Measurements from ENCODE around the gene GTF3A.

GRCh38 chr13:27472441-27472840 lies 48.0 kb downstream of the GTF3A start:
- TF ChIP-seq CTCF (IDR thresholded peaks at IDR 0.05 in 2 of 3, conservative IDR thresholded peaks at IDR 0.05 in 1 of 3; ENCODE audit: borderline replicate concordance in 1 of 3, insufficient read depth in 1 of 3, low read depth in 2 of 3, low read length in 2 of 3) (no peak), POLR2AphosphoS5 (IDR thresholded peaks at IDR 0.05; ENCODE audit: low read depth, low read length) (no peak), SP1 (IDR thresholded peaks at IDR 0.05; ENCODE audit: low read depth) (no peak), POLR2A (IDR thresholded peaks at IDR 0.05; ENCODE audit: borderline replicate concordance, extremely low read depth, insufficient read depth, insufficient read length) (no peak), EGR1 (IDR thresholded peaks at IDR 0.05; ENCODE audit: low read depth) (no peak), ATF3 (IDR thresholded peaks at IDR 0.05) (no peak), SIN3A (IDR thresholded peaks at IDR 0.05; ENCODE audit: low read depth) (no peak), CEBPB (IDR thresholded peaks at IDR 0.05; ENCODE audit: low read depth) (no peak), EZH2 (IDR thresholded peaks at IDR 0.05) (no peak)

Data from HCT116 (cell line).